Activated T-cell treated with anti-CD3 and anti-CD28 coated beads, Interleukin-2, amount 50 U/mL, for 72 hours (primary cell): ENCODE measurements around the gene LMBR1. TPM values are rescaled to one million over a fixed set of nuclear protein-coding genes. Genes with fewer than 3 reads are reported as not detected.
"Not testable (repeated sequence)": the region's sequence is repeated elsewhere in the genome, so short reads cannot be mapped to it uniquely, and the experiment has no call there.

Source experiments
- ATAC-seq, 2 donors: fragments of 150-1000 bp; cut with Tn5 transposase; replicated peaks in 1 of 2; 2 replicates each; pipeline ENCODE4 v1.10.0; 2021; ENCODE audit warnings: moderate library complexity in 2 of 2, mild to moderate bottlenecking in 1 of 2
- DNase-seq, 2 donors: peaks; one replicate each; pipeline ENCODE4 v3.0.0; 2021 to 2022; ENCODE audit warnings: mixed read lengths in 1 of 2
- H3K27ac Mint-ChIP-seq: one replicate; pipeline ENCODE4 v1.8.0; 2022; ENCODE audit warnings: mild to moderate bottlenecking, moderate library complexity, mixed read lengths
- H3K27me3 Mint-ChIP-seq: one replicate; pipeline ENCODE4 v1.8.0; 2022; ENCODE audit warnings: low read depth, mixed read lengths
- H3K36me3 Mint-ChIP-seq, 2 donors: one replicate each; pipeline ENCODE4 v1.8.0; 2022; ENCODE audit warnings: mixed read lengths in 2 of 2, mild to moderate bottlenecking in 1 of 2; ENCODE audit not compliant: insufficient read depth in 2 of 2
- H3K4me1 Mint-ChIP-seq: one replicate; pipeline ENCODE4 v1.8.0; 2022; ENCODE audit warnings: low read depth, mixed read lengths
- H3K4me3 Mint-ChIP-seq, 2 donors: one replicate each; pipeline ENCODE4 v1.8.0; 2022; ENCODE audit warnings: mild to moderate bottlenecking in 2 of 2, mixed read lengths in 2 of 2, moderate library complexity in 2 of 2
- H3K9me3 Mint-ChIP-seq, 2 donors: one replicate each; pipeline ENCODE4 v1.8.0; 2022; ENCODE audit warnings: mixed read lengths in 2 of 2
- total RNA-seq, 2 donors: library from RNA; stranded (reverse); gene quantifications; one replicate each; pipeline ENCODE4 v1.2.3, GENCODE V29; 2022

LMBR1 gene, protein sequence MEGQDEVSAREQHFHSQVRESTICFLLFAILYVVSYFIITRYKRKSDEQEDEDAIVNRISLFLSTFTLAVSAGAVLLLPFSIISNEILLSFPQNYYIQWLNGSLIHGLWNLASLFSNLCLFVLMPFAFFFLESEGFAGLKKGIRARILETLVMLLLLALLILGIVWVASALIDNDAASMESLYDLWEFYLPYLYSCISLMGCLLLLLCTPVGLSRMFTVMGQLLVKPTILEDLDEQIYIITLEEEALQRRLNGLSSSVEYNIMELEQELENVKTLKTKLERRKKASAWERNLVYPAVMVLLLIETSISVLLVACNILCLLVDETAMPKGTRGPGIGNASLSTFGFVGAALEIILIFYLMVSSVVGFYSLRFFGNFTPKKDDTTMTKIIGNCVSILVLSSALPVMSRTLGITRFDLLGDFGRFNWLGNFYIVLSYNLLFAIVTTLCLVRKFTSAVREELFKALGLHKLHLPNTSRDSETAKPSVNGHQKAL
- 10 to 100 TPM; 88.2 to 88.6 TPM for total RNA-seq

DNA sequence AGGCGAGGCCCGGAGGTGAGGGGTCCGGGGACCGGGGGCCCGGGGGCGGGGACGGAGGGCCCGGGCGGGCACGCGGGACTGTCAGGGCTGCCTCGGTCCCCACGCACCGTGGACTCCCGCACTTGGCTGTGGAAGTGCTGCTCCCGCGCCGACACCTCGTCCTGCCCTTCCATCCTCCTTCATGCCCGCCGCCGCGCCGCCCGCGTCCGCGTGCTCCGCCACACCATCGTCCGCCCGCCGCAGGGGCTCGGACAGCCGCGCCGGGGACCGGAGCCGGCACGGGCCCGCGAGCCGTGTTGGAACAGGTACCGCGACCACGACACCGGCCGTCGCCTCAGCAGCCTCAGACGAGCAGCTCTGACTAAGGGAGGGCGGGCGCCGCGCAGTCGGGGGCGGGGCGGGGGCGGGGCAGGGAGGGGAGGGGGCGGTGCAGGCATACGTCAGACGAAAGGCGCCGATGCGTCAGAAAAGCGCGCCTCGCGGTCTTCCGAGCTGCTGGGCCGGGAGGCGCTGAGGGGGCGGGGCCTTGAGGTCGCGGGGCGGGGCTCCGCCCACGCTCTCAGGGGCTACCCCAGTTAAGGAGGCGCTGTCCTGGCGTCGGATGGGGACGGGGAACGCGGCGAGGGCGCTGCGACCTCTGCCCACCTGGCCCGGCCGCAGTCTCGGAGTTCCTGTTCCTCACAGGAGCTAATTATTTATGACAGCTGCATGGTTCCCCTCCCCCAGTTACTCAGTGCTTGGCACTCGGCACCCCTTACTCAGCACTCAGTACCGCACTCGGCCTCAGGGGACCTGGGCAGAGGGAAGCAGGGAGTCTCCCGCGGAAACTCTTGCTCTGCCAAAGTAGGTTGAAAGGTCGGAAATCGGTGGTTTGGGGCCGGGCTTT lies at the start of gene LMBR1:
LMBR1 (minus strand) TSS at position 363 of the 886 bp plus-strand sequence; CDS start at position 173, 190 bp downstream.
- Mint-ChIP-seq H3K4me3 (peak within 1 kb of the TSS; percentile 94 to 98), H3K36me3 (peaks cover 5 to 9% of the 10 kb centered on the region in 2 donors), H3K4me1 (peaks cover 53% of the 10 kb centered on the region), H3K27me3 (no peaks in the 10 kb centered on the region), H3K27ac (peak within 1 kb of the TSS; percentile 97), H3K9me3 (no peaks in the 10 kb centered on the region)
- peak; percentile 93 to 96 for DNase-seq
- ATAC-seq = peak; percentile 85 to 90

DNA sequence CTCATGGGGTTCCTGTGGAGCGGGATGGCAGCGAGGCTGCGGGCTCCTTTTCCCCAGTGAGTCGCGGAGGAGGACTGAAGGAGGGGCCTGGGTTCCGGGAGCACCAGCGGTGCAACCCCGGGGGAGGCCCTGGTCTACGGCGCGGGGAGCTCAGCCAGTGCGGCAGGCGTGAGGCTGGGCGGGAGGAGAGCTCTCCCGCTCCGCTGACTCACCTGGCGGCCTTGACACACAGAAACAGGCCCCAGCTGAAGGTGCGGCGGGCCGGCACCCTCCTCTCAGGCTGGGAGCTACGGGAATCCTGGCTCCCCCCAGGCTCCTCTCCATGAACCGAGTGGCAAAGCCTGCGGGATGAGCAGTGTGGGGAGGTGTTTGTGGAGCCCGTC lies 49.7 kb upstream of the LMBR1 start:
- Mint-ChIP-seq H3K4me1 (peaks cover 27% of the 10 kb centered on the region), H3K27me3 (peaks cover 41% of the 10 kb centered on the region), H3K36me3 (peaks cover 16 to 18% of the 10 kb centered on the region in 2 donors), H3K4me3 (peak overlapping the region; percentile 55 to 70), H3K27ac (no peak overlapping the region), H3K9me3 (peaks cover 9 to 14% of the 10 kb centered on the region in 2 donors)
- ATAC-seq (peak; percentile 72 to 75), DNase-seq (peak in 1 of 2 donors; percentile 42)

DNA sequence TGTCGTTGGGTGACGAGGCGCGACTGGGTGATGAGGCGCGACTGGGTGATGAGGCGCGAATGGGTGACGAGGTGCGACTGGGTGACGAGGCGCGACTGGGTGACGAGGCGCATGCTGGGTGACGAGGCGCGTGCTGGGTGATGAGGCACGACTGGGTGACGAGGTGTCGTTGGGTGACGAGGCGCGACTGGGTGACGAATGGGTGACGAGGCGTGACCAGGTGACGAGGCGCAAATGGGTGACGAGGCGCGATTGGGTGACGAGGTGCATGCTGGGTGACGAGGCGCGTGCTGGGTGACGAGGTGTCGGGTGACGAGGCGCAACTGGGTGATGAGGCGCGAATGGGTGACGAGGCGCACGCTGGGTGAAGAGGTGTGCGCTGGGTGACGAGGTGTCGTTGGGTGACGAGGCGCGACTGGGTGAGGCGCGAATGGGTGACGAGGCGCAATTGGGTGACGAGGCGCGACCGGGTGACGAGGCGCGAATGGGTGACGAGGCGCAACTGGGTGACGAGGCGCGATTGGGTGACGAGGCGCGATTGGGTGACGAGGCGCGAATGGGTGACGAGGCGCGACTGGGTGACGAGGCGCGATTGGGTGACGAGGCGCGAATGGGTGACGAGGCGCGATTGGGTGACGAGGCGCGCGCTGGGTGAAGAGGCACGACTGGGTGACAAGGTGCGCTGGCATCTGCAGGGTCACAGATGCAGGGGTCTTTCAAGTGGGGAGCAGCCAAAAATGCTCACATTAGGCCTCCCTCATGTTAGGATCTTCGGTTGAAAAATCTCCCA lies 48.6 kb upstream of the LMBR1 start:
- Mint-ChIP-seq H3K4me3 (no peak overlapping the region), H3K27me3 (peaks cover 33% of the 10 kb centered on the region), H3K9me3 (peaks cover 9 to 14% of the 10 kb centered on the region in 2 donors), H3K4me1 (peaks cover 20% of the 10 kb centered on the region), H3K27ac (no peak overlapping the region), H3K36me3 (peaks cover 14 to 18% of the 10 kb centered on the region in 2 donors)
- ATAC-seq (no peak), DNase-seq (no peak)

DNA sequence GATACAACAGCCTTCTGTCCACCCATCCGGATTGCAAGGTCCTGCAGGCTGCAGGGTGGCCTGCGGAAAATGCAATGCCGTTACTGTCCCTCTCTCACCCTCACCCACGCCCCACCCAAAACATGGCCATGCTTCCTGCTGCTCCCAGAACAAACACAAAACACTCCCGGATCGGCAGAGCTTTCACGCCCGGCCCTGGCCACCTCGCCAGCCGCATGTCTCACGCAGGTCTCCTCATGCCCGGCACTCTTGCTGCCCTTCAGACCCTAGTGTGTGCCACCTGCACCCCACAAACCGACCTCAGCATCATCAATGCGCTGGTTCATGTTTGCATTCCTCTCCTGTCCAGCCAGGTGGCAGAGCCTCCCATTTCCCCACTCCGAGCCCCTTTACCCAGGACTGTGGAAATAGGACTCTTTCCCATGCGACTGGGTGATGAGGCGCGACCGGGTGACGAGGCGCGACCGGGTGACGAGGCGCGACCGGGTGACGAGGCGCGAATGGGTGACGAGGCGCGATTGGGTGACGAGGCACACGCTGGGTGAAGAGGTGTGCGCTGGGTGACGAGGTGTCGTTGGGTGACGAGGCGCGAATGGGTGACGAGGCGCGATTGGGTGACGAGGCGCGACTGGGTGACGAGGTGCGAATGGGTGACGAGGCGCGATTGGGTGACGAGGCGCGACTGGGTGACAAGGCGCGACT lies 47.6 kb upstream of the LMBR1 start:
- Mint-ChIP-seq H3K4me1 (peaks cover 20% of the 10 kb centered on the region), H3K9me3 (peaks cover 9 to 14% of the 10 kb centered on the region in 2 donors), H3K36me3 (peaks cover 14 to 17% of the 10 kb centered on the region in 2 donors), H3K27me3 (peaks cover 33% of the 10 kb centered on the region), H3K4me3 (no peak overlapping the region), H3K27ac (no peak overlapping the region)
- ATAC-seq (no peak), DNase-seq (no peak)

DNA sequence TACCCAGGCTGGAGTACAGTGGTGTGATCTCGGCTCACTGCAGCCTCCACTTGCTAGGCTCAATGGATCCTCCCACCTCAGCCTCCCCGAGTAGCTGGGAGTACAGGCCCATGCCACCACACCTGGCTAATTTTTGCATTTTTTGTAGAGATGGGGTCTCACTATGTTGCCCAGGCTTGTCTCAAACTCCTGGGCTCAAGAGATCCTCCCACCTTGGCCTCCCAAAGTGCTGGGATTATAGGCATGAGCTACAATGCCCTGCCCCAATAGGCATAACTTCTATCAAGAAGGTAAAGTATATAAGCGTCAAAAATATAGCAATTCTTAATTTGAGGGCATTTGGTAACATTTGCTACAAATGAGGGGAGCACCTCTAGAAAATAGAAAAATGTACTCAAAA lies 43.8 kb upstream of the LMBR1 start:
- not testable (repeated sequence) for H3K4me1 Mint-ChIP-seq, ATAC-seq, H3K27me3 Mint-ChIP-seq, DNase-seq, H3K27ac Mint-ChIP-seq, H3K4me3 Mint-ChIP-seq
- Mint-ChIP-seq H3K36me3 (peaks cover 11 to 12% of the 10 kb centered on the region in 2 donors), H3K9me3 (peaks cover 7 to 12% of the 10 kb centered on the region in 2 donors)

DNA sequence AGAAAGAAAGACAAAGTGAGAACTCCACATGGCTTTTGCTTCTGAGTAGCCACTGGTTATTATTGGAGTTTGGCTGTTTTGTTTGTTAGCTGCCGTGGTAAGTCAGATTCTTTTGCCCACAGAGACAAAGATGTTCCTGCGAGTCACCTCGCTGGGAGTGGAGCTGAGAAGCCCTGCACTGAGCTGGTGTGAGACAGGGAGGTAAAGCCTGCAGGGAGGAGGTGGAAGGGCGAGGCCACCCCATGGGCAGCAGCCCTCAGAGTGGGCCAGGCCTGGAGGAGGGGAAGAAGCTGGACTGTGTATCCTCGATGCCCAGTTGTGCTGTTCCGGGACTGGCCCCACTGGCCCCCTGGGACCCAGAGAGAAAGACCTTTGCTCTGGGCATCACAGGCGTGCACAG lies 42.3 kb upstream of the LMBR1 start:
- H3K4me1 Mint-ChIP-seq = peaks cover 8% of the 10 kb centered on the region
- H3K4me3 Mint-ChIP-seq = no peak overlapping the region
- no peaks in the 10 kb centered on the region for H3K27me3 Mint-ChIP-seq
- no peaks in the 10 kb centered on the region for H3K9me3 Mint-ChIP-seq
- ATAC-seq = no peak
- no peaks in the 10 kb centered on the region for H3K36me3 Mint-ChIP-seq
- H3K27ac Mint-ChIP-seq = no peak overlapping the region
- DNase-seq = no peak

DNA sequence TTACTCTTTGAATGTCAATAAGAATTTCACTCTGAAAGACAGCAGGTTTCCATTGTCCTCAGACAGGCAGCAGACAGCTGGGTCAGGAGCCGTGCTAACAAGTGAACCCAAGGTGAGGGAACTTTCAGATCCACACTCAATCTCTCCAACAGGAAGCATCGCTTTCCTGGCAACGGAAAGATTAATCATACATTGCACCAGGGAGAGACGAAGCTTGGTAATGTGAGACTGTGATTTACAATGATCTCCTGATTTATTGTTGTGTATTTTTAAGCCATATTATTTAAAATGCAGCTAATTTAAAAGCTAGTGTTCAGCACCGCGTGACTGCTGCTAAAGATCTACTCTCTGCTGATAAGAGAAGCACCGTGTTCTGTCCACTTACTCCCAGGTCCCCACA lies 39.0 kb upstream of the LMBR1 start:
- Mint-ChIP-seq H3K4me3 (no peak overlapping the region), H3K27ac (no peak overlapping the region), H3K4me1 (peaks cover 26% of the 10 kb centered on the region), H3K36me3 (peaks cover 0 to 2% of the 10 kb centered on the region in 2 donors), H3K9me3 (no peaks in the 10 kb centered on the region), H3K27me3 (peaks cover 22% of the 10 kb centered on the region)
- no peak for ATAC-seq
- DNase-seq = no peak

DNA sequence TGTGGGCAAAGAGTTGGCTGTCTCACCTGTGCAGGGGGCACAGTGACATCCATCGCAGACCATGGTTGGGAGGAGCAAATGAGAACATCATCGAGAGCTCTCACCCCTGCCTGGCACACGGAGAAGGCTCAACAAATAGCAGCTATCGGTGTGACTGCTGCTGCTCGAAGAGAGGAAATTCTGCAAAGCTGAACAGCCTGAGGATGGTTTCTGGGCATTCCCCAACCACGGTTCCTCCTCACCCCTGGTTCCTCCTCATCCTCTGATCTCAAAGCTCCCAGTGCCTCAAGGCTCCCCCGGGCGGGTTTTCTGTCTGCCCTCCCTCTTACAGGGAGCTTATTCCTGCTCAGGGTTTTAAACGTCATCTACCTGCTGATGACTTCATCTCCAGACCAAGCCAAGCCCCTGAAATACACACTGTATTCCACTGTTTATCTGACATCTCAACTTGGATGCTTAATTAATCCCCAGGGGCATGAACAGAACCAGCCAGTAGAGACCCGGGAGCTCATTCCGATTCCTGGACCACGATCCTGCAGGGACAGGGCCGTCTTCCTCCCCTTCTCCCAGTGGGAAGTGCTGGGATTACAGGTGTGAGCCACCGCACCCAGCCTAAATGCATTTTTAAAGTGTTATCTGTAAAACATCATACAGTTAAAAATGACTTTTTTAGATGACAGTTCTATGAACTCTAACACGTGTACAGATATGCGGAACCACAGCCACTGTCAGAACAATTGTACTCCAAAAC lies 37.0 kb upstream of the LMBR1 start:
- DNase-seq (no peak), ATAC-seq (peak; percentile 51 to 75)
- Mint-ChIP-seq H3K4me3 (peak overlapping the region in 1 of 2 donors; percentile 64), H3K9me3 (no peaks in the 10 kb centered on the region), H3K4me1 (peaks cover 26% of the 10 kb centered on the region), H3K27me3 (peaks cover 30% of the 10 kb centered on the region), H3K36me3 (peaks cover 0 to 2% of the 10 kb centered on the region in 2 donors), H3K27ac (no peak overlapping the region)

DNA sequence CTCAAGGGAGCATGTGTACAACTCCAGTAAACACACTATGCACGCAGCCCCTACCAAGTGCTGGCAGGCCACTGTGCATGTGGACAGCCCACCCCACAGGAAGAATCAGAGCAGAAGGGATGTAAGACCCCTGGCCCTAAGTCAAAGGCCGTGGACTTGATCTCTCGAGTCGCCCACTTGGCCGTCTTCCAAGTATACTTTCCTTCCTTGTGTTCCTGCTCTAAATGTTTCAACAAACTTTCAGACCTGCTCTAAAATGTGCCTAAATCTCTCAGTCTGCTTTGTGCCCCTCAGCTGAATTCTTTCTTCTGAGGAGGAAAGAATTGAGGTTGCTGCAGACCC lies 35.4 kb upstream of the LMBR1 start:
- no peak overlapping the region for H3K4me3 Mint-ChIP-seq
- H3K9me3 Mint-ChIP-seq = peaks cover under 1% of the 10 kb centered on the region in 2 donors
- no peak for ATAC-seq
- H3K36me3 Mint-ChIP-seq = peaks cover under 1 to 2% of the 10 kb centered on the region in 2 donors
- peaks cover 40% of the 10 kb centered on the region for H3K4me1 Mint-ChIP-seq
- H3K27me3 Mint-ChIP-seq = peaks cover 39% of the 10 kb centered on the region
- H3K27ac Mint-ChIP-seq = no peak overlapping the region
- no peak for DNase-seq

DNA sequence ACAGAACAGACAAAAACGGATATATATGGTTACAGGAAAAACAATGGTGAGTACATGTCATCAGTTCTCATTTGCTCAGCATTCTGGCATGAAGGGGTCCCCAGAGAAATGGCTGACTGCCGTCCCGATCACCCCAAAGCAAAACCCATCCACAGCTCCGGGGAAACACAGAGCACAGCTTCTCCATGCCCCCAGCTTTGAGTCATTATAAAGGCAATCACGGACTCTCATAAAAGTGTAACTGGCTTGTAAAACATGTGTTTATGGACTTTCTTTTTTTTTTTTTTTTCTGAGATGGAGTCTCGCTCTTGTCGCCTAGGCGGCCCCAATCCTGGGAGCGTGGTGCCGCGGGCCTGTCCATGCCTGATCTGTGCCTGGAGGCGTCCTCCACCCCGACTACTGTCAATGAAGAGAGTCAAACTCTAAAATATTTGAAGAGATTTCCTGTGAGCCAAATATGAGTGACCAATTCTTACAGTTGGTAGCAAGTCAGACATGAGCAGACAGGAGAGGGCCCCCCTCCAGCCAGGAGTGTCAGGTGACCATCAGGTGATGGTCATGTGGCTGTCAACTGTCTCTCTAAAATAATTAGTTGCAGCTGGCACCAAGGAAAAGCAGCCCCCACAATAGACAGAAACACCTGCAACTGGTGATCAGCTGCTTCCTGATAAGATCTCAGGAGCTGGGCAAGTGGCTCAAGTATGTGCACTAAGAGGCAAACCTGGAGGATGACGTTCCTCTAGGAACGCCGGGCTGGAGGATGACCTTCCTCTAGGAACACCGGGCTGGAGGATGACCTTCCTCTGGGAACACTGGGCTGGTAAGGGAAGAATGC lies 34.8 kb upstream of the LMBR1 start:
- Mint-ChIP-seq H3K4me3 (no peak overlapping the region), H3K4me1 (peaks cover 46% of the 10 kb centered on the region), H3K36me3 (peaks cover 3 to 5% of the 10 kb centered on the region in 2 donors), H3K27ac (no peak overlapping the region), H3K27me3 (peaks cover 42% of the 10 kb centered on the region), H3K9me3 (peaks cover 3% of the 10 kb centered on the region in 2 donors)
- DNase-seq (no peak), ATAC-seq (no peak)

DNA sequence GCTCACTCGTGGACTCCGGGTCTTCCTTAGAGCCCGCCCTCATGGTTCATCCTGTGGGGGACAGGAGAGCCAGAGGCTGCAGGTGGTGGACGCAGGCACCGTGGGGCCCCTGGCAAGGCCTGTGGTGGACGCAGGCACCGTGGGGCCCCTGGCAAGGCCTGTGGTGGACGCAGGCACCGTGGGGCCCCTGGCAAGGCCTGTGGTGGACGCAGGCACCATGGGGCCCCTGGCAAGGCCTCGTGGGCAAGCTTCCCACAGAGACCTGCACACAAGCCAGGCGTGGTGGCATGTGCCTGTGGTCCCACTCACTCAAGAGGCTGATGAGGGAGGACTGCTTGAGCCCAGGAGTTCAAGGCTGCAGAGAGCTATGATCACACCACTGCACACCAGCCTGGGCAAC lies 32.8 kb upstream of the LMBR1 start:
- DNase-seq = not testable (repeated sequence)

More for the DNA sequence above, 32.8 kb upstream of the LMBR1 start:
- not testable (repeated sequence) for H3K36me3 Mint-ChIP-seq, H3K9me3 Mint-ChIP-seq, H3K27ac Mint-ChIP-seq, H3K4me3 Mint-ChIP-seq, ATAC-seq
- Mint-ChIP-seq H3K27me3 (peaks cover 42% of the 10 kb centered on the region), H3K4me1 (peaks cover 55% of the 10 kb centered on the region)
